Measurements from ENCODE around the gene GIMAP7.
"Not testable (repeated sequence)": the region's sequence is repeated elsewhere in the genome, so short reads cannot be mapped to it uniquely, and the experiment has no call there.

Gene GIMAP7

DNA sequence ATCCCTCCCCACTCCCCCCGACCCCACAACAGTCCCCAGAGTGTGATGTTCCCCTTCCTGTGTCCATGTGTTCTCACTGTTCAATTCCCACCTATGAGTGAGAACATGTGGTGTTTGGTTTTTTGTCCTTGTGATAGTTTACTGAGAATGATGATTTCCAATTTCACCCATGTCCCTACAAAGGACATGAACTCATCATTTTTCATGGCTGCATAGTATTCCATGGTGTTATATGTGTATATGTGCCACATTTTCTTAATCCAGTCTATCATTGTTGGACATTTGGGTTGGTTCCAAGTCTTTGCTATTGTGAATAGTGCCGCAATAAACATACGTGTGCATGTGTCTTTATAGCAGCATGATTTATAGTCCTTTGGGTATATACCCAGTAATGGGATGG is 21.2 kb upstream of the GIMAP7 start:
- not testable (repeated sequence) for DNase-seq; H3K18ac ChIP-seq (ENCODE audit: low read length); H3K4me1 ChIP-seq (ENCODE audit: control insufficient read depth in 1 of 2, insufficient read depth in 2 of 2, low read length in 2 of 2); H2BK120ac ChIP-seq (ENCODE audit: insufficient read depth, low read length, poor library complexity); H3K9ac ChIP-seq (ENCODE audit: low read length); H3K23ac ChIP-seq (ENCODE audit: low read length); H3K4me2 ChIP-seq (ENCODE audit: low read length); H3K27ac ChIP-seq (ENCODE audit: low read depth, low read length); H2BK5ac ChIP-seq (ENCODE audit: low read depth, low read length, poor library complexity); H3K4ac ChIP-seq (ENCODE audit: low read depth, low read length); H2BK12ac ChIP-seq (ENCODE audit: low read length); H3K14ac ChIP-seq (ENCODE audit: low read length); H3K79me2 ChIP-seq (ENCODE audit: control insufficient read depth, insufficient read depth, low read length, poor library complexity); H2AFZ ChIP-seq (ENCODE audit: insufficient read depth, low read length, poor library complexity); H2AK5ac ChIP-seq (ENCODE audit: low read length); H3K79me1 ChIP-seq (ENCODE audit: low read length); H4K8ac ChIP-seq (ENCODE audit: low read depth, low read length); H3K9me3 ChIP-seq (ENCODE audit: insufficient read depth, low read depth, low read length); H3K36me3 ChIP-seq (ENCODE audit: control insufficient read depth in 1 of 2, insufficient read depth in 2 of 2, low read length in 2 of 2); H3K4me3 ChIP-seq (ENCODE audit: low read depth, low read length); H3K27me3 ChIP-seq (ENCODE audit: insufficient read depth, low read length); H4K91ac ChIP-seq (ENCODE audit: low read depth, low read length); H4K12ac ChIP-seq (ENCODE audit: low read depth, low read length)
- WGBS (ENCODE audit: extremely low coverage, insufficient coverage, insufficient read length), result no CpG with 5 or more reads among the region's 3 CpGs

DNA sequence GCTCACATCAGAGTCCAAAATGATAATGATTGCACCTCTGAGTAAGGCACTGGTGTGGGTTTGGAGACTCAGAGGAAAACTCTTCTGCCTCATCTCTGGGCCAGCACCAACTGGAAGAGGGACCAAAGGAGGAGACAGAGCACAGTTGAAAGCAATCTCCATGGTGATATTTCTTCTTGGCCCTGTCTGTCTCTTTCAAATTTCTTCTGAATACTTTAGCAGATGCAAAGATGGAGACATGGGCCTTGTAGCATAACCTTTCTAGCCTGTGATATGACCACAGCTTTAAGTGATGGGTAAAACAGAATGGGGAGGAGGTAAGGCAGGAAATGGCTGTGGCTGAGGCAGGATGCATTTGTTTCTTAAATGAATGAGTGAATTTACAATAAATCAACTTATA is 12.2 kb upstream of the GIMAP7 start:
- no peaks in the 10 kb centered on the region for H3K79me1 ChIP-seq (ENCODE audit: low read length)
- no peak overlapping the region for H3K9ac ChIP-seq (ENCODE audit: low read length)
- no peak overlapping the region for H4K91ac ChIP-seq (ENCODE audit: low read depth, low read length)
- no peaks in the 10 kb centered on the region for H3K36me3 ChIP-seq (ENCODE audit: control insufficient read depth in 1 of 2, insufficient read depth in 2 of 2, low read length in 2 of 2)
- no peak overlapping the region for H2AFZ ChIP-seq (ENCODE audit: insufficient read depth, low read length, poor library complexity)
- no peaks in the 10 kb centered on the region for H3K9me3 ChIP-seq (ENCODE audit: insufficient read depth, low read depth, low read length)
- no peak overlapping the region for H2AK5ac ChIP-seq (ENCODE audit: low read length)
- no peak overlapping the region for H3K23ac ChIP-seq (ENCODE audit: low read length)
- no peaks in the 10 kb centered on the region for H3K27me3 ChIP-seq (ENCODE audit: insufficient read depth, low read length)
- H4K8ac ChIP-seq (ENCODE audit: low read depth, low read length), result no peak overlapping the region
- H3K18ac ChIP-seq (ENCODE audit: low read length), result no peak overlapping the region
- DNase-seq, result no peak
- H3K4me2 ChIP-seq (ENCODE audit: low read length), result no peak overlapping the region
- no peaks in the 10 kb centered on the region for H3K79me2 ChIP-seq (ENCODE audit: control insufficient read depth, insufficient read depth, low read length, poor library complexity)
- H2BK5ac ChIP-seq (ENCODE audit: low read depth, low read length, poor library complexity), result no peak overlapping the region
- no peak overlapping the region for H3K4ac ChIP-seq (ENCODE audit: low read depth, low read length)
- H4K12ac ChIP-seq (ENCODE audit: low read depth, low read length), result no peak overlapping the region
- no peak overlapping the region for H3K14ac ChIP-seq (ENCODE audit: low read length)
- H3K27ac ChIP-seq (ENCODE audit: low read depth, low read length), result no peak overlapping the region
- H3K4me3 ChIP-seq (ENCODE audit: low read depth, low read length), result no peak overlapping the region
- H2BK120ac ChIP-seq (ENCODE audit: insufficient read depth, low read length, poor library complexity), result no peak overlapping the region
- no peak overlapping the region for H2BK12ac ChIP-seq (ENCODE audit: low read length)
- no peaks in the 10 kb centered on the region for H3K4me1 ChIP-seq (ENCODE audit: control insufficient read depth in 1 of 2, insufficient read depth in 2 of 2, low read length in 2 of 2)

DNA sequence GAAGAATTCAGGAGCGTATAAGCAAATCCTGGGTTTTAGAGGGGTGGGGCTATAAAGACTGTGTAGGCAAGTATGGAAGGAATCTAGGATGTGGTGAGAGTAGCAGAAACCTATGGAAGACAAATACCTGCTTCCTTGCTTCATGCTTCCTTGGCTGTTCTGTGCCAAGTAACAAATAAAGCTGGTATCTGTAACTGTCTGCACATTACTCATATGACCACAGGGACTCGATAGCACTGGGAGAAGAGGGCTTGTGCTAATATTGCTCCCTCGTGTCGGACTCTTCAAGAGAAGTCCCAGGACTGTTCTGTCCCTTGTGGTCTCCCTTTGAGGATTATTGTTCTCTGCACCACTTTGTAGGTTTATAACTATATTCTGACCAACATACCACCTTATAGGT is 11.5 kb upstream of the GIMAP7 start:
- no peak for DNase-seq
- Histone ChIP-seq H3K14ac (ENCODE audit: low read length) (no peak overlapping the region), H3K4me3 (ENCODE audit: low read depth, low read length) (no peak overlapping the region), H4K12ac (ENCODE audit: low read depth, low read length) (no peak overlapping the region), H3K27ac (ENCODE audit: low read depth, low read length) (no peak overlapping the region), H3K4ac (ENCODE audit: low read depth, low read length) (no peak overlapping the region), H3K23ac (ENCODE audit: low read length) (no peak overlapping the region), H3K36me3 (ENCODE audit: control insufficient read depth in 1 of 2, insufficient read depth in 2 of 2, low read length in 2 of 2) (no peaks in the 10 kb centered on the region), H3K18ac (ENCODE audit: low read length) (no peak overlapping the region), H3K9ac (ENCODE audit: low read length) (no peak overlapping the region), H2AFZ (ENCODE audit: insufficient read depth, low read length, poor library complexity) (no peak overlapping the region), H3K9me3 (ENCODE audit: insufficient read depth, low read depth, low read length) (no peaks in the 10 kb centered on the region), H2BK5ac (ENCODE audit: low read depth, low read length, poor library complexity) (no peak overlapping the region), H3K27me3 (ENCODE audit: insufficient read depth, low read length) (no peaks in the 10 kb centered on the region), H2BK12ac (ENCODE audit: low read length) (no peak overlapping the region), H4K8ac (ENCODE audit: low read depth, low read length) (no peak overlapping the region), H3K4me2 (ENCODE audit: low read length) (no peak overlapping the region), H2AK5ac (ENCODE audit: low read length) (no peak overlapping the region), H3K79me2 (ENCODE audit: control insufficient read depth, insufficient read depth, low read length, poor library complexity) (no peaks in the 10 kb centered on the region), H2BK120ac (ENCODE audit: insufficient read depth, low read length, poor library complexity) (no peak overlapping the region), H4K91ac (ENCODE audit: low read depth, low read length) (no peak overlapping the region), H3K79me1 (ENCODE audit: low read length) (no peaks in the 10 kb centered on the region), H3K4me1 (ENCODE audit: control insufficient read depth in 1 of 2, insufficient read depth in 2 of 2, low read length in 2 of 2) (no peaks in the 10 kb centered on the region)
- no CpG with 5 or more reads among the region's 4 CpGs for WGBS (ENCODE audit: extremely low coverage, insufficient coverage, insufficient read length)

DNA sequence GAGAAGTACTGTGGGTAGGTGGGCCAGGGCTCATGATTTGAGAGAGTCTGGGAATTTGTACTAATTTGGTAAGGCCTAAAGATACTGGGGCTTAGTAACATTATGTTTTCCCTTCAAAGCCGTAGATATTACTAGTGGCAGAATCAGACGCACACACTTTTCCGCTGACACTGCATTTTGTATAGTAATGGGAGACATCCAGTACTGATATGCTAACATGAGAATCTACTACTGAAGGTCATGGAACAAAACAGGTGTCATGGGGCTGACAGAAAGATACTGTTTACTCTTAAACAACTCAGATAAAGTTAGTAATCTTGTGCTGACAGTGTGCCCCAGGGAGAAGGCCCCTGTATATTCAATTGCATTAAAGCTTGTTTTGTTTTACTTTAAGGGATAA is 11.1 kb upstream of the GIMAP7 start:
- no peak overlapping the region for H3K23ac ChIP-seq (ENCODE audit: low read length)
- H4K8ac ChIP-seq (ENCODE audit: low read depth, low read length), result no peak overlapping the region
- H3K27ac ChIP-seq (ENCODE audit: low read depth, low read length), result no peak overlapping the region
- H2AK5ac ChIP-seq (ENCODE audit: low read length), result no peak overlapping the region
- H3K4me1 ChIP-seq (ENCODE audit: control insufficient read depth in 1 of 2, insufficient read depth in 2 of 2, low read length in 2 of 2), result no peaks in the 10 kb centered on the region
- no peaks in the 10 kb centered on the region for H3K79me1 ChIP-seq (ENCODE audit: low read length)
- no peak overlapping the region for H2BK5ac ChIP-seq (ENCODE audit: low read depth, low read length, poor library complexity)
- H3K4me3 ChIP-seq (ENCODE audit: low read depth, low read length), result no peak overlapping the region
- no peak overlapping the region for H3K4ac ChIP-seq (ENCODE audit: low read depth, low read length)
- no CpG with 5 or more reads among the region's 3 CpGs for WGBS (ENCODE audit: extremely low coverage, insufficient coverage, insufficient read length)
- H2BK120ac ChIP-seq (ENCODE audit: insufficient read depth, low read length, poor library complexity), result no peak overlapping the region
- DNase-seq, result no peak
- H3K18ac ChIP-seq (ENCODE audit: low read length), result no peak overlapping the region
- no peak overlapping the region for H3K4me2 ChIP-seq (ENCODE audit: low read length)
- no peak overlapping the region for H2AFZ ChIP-seq (ENCODE audit: insufficient read depth, low read length, poor library complexity)
- no peaks in the 10 kb centered on the region for H3K36me3 ChIP-seq (ENCODE audit: control insufficient read depth in 1 of 2, insufficient read depth in 2 of 2, low read length in 2 of 2)
- H3K9ac ChIP-seq (ENCODE audit: low read length), result no peak overlapping the region
- H3K9me3 ChIP-seq (ENCODE audit: insufficient read depth, low read depth, low read length), result no peaks in the 10 kb centered on the region
- no peak overlapping the region for H4K12ac ChIP-seq (ENCODE audit: low read depth, low read length)
- H3K14ac ChIP-seq (ENCODE audit: low read length), result no peak overlapping the region
- H3K27me3 ChIP-seq (ENCODE audit: insufficient read depth, low read length), result no peaks in the 10 kb centered on the region
- no peak overlapping the region for H2BK12ac ChIP-seq (ENCODE audit: low read length)
- no peak overlapping the region for H4K91ac ChIP-seq (ENCODE audit: low read depth, low read length)
- no peaks in the 10 kb centered on the region for H3K79me2 ChIP-seq (ENCODE audit: control insufficient read depth, insufficient read depth, low read length, poor library complexity)

Data from trophoblast cell (in vitro differentiated cells and primary cell).